HCT116 (cell line): ENCODE results near the gene DHX57. TPM values are rescaled to one million over a fixed set of nuclear protein-coding genes. Genes with fewer than 3 reads are reported as not detected.
A peak's percentile ranks its signal among the peaks of the same experiment; 100 is the strongest.

ENCODE experiments used
- ATAC-seq: fragments of 200-7000 bp; cut with Tn5 transposase; 2 replicates; pipeline ENCODE4 v1.9.1; 2020; ENCODE audit warnings: mild to moderate bottlenecking, moderate library complexity
- BruUV-seq: library from RNA; stranded (reverse); fragments of 400-500 nt; replicated peaks from 2 replicates; lab custom pipeline; 2021; lab: Mats Ljungman, UMichigan
- CTCF ChIA-PET: fragments of 300-600 bp; sonication (Branson Sonifier 250); formaldehyde crosslinking; loops from one replicate; lab custom pipeline; 2021; ENCODE audit warnings: antibody characterized with exemption; lab: Charles Lee
- POLR2A ChIA-PET: fragments of 300-600, 350-600 bp; sonication (Branson Sonifier 250); formaldehyde crosslinking; loops from one replicate; lab custom pipeline; 2021; ENCODE audit warnings: antibody characterized with exemption; lab: Charles Lee
- RAD21 ChIA-PET, 2 experiments: fragments of 300-600 bp; sonication (Branson Sonifier 250); formaldehyde crosslinking; loops; one replicate each; lab custom pipeline; 2023; ENCODE audit warnings: low total read pairs in 2 of 2; ENCODE audit not compliant: uncharacterized antibody in 2 of 2, unreplicated experiment in 2 of 2, low non-redundant PET in 1 of 2; lab: Charles Lee
- DNase-seq: peaks from one replicate; pipeline ENCODE4 v3.0.0-alpha.2; 2010; ENCODE audit warnings: low read depth, low spot score
- H2AFZ ChIP-seq: fragments of 200-600 bp; shearing (Covaris generic), sonication (generic); 2 replicates; pipeline ENCODE4 v1.6.1; 2017; ENCODE audit warnings: low read depth, mixed run types, mixed read lengths, antibody characterized with exemption, low read length; ENCODE audit not compliant: poor library complexity, severe bottlenecking
- H3K27ac ChIP-seq: 2 replicates; pipeline ENCODE4 v1.5.1; 2012; ENCODE audit warnings: low read depth, low read length
- H3K27me3 ChIP-seq: fragments of 200-600 bp; sonication (generic); 2 replicates; pipeline ENCODE4 v1.6.1; 2016; ENCODE audit warnings: mixed run types, low read length, mixed read lengths; ENCODE audit not compliant: insufficient read depth
- H3K36me3 ChIP-seq, 2 experiments: fragments of 200-500 bp in 1 of 2; fragments of 200-600 bp in 1 of 2; sonication (Bioruptor generic) in 1 of 2; sonication (generic) in 1 of 2; 2 replicates each; pipeline versions ENCODE4 v1.5.1 to v1.6.1; 2014 to 2016; ENCODE audit warnings: low read length in 2 of 2, inconsistent platforms in 1 of 2, mixed read lengths in 1 of 2, mixed run types in 1 of 2; ENCODE audit not compliant: insufficient read depth in 2 of 2, control insufficient read depth in 1 of 2
- H3K4me1 ChIP-seq, 2 experiments: fragments of 200-600 bp in 1 of 2; sonication (generic) in 1 of 2; 2 replicates each; pipeline versions ENCODE4 v1.5.1 to v1.6.1; 2012 to 2017; ENCODE audit warnings: low read length in 2 of 2, inconsistent platforms in 1 of 2, mild to moderate bottlenecking in 1 of 2, mixed read lengths in 1 of 2, mixed run types in 1 of 2, moderate library complexity in 1 of 2; ENCODE audit not compliant: insufficient read depth in 2 of 2, control insufficient read depth in 1 of 2
- H3K4me2 ChIP-seq: fragments of 200-600 bp; sonication (generic); 2 replicates; pipeline ENCODE4 v1.6.1; 2017; ENCODE audit warnings: mixed run types, low read length, mixed read lengths
- H3K4me3 ChIP-seq, 2 experiments: fragments of 200-600 bp in 1 of 2; sonication (generic) in 1 of 2; replicated peaks in 1 of 2; 2 replicates each; pipeline ENCODE4 v1.5.1; 2011 to 2016; ENCODE audit warnings: low read length in 2 of 2, control low read depth in 1 of 2, low read depth in 1 of 2, mild to moderate bottlenecking in 1 of 2, mixed read lengths in 1 of 2, mixed run types in 1 of 2
- H3K79me2 ChIP-seq: fragments of 200-600 bp; sonication (generic); 2 replicates; pipeline ENCODE4 v1.6.1; 2017; ENCODE audit warnings: mild to moderate bottlenecking, mixed run types, low read length, moderate library complexity, mixed read lengths; ENCODE audit not compliant: insufficient read depth
- H3K9ac ChIP-seq: fragments of 200-600 bp; sonication (generic); 2 replicates; pipeline ENCODE4 v1.6.1; 2016; ENCODE audit warnings: low read length, mixed read lengths
- H3K9me2 ChIP-seq: fragments of 200-600 bp; sonication (generic), shearing (Covaris generic); 2 replicates; pipeline ENCODE4 v1.6.1; 2017; ENCODE audit warnings: mixed run types, mild to moderate bottlenecking, moderate library complexity; ENCODE audit not compliant: insufficient read depth
- H3K9me3 ChIP-seq, 2 experiments: fragments of 200-500 bp in 1 of 2; fragments of 200-600 bp in 1 of 2; sonication (Bioruptor generic) in 1 of 2; sonication (generic) in 1 of 2; 2 replicates each; pipeline ENCODE4 v1.6.1; 2014 to 2017; ENCODE audit warnings: low read length in 2 of 2, mixed read lengths in 2 of 2, inconsistent platforms in 1 of 2, low read depth in 1 of 2, mild to moderate bottlenecking in 1 of 2, mixed run types in 1 of 2, moderate library complexity in 1 of 2; ENCODE audit not compliant: control insufficient read depth in 1 of 2, insufficient read depth in 1 of 2
- H4K20me1 ChIP-seq: fragments of 200-600 bp; sonication (generic), shearing (Covaris generic); 2 replicates; pipeline ENCODE4 v1.6.1; 2017; ENCODE audit warnings: mixed run types, mild to moderate bottlenecking, moderate library complexity; ENCODE audit not compliant: insufficient read depth
- CBX3 ChIP-seq: IDR thresholded peaks from 2 replicates; pipeline ENCODE4 v1.6.1; 2012; ENCODE audit warnings: low read depth
- CEBPB ChIP-seq: IDR thresholded peaks from 2 replicates; pipeline ENCODE4 v1.6.1; 2012; ENCODE audit warnings: low read depth
- EGR1 ChIP-seq: IDR thresholded peaks from 2 replicates; pipeline ENCODE4 v1.6.1; 2012; ENCODE audit warnings: low read depth
- EZH2 ChIP-seq: fragments of 200-600 bp; sonication (generic); IDR thresholded peaks from 2 replicates; pipeline ENCODE4 v1.6.1; 2017; ENCODE audit warnings: antibody characterized with exemption, mixed run types
- FOSL1 ChIP-seq: IDR thresholded peaks from 2 replicates; pipeline ENCODE4 v1.6.1; 2012; ENCODE audit warnings: low read depth
- JUND ChIP-seq: IDR thresholded peaks from 2 replicates; pipeline ENCODE4 v1.6.1; 2012
- POLR2A ChIP-seq: IDR thresholded peaks from 2 replicates; pipeline ENCODE4 v1.7.0; 2011; ENCODE audit warnings: borderline replicate concordance; ENCODE audit not compliant: insufficient read depth, insufficient read length; ENCODE audit errors: extremely low read depth
- POLR2AphosphoS5 ChIP-seq: IDR thresholded peaks from 2 replicates; pipeline ENCODE4 v1.6.1; 2011; ENCODE audit warnings: mild to moderate bottlenecking, low read depth, low read length, moderate library complexity
- RAD21 ChIP-seq: IDR thresholded peaks from 2 replicates; pipeline ENCODE4 v1.6.1; 2012; ENCODE audit warnings: low read depth, mild to moderate bottlenecking
- REST ChIP-seq: IDR thresholded peaks from 2 replicates; pipeline ENCODE4 v1.6.1; 2012; ENCODE audit warnings: low read depth
- SIN3A ChIP-seq: IDR thresholded peaks from 2 replicates; pipeline ENCODE4 v1.6.1; 2012; ENCODE audit warnings: low read depth
- SP1 ChIP-seq: IDR thresholded peaks from 2 replicates; pipeline ENCODE4 v1.6.1; 2012; ENCODE audit warnings: low read depth
- SRF ChIP-seq: IDR thresholded peaks from 2 replicates; pipeline ENCODE4 v1.6.1; 2012; ENCODE audit warnings: low read depth
- TCF7L2 ChIP-seq: IDR thresholded peaks from 2 replicates; pipeline ENCODE4 v1.7.0; 2011; ENCODE audit warnings: borderline replicate concordance, inconsistent platforms; ENCODE audit not compliant: insufficient read depth, insufficient read length; ENCODE audit errors: extremely low read depth
- ZFX ChIP-seq: fragments of 450-650 bp; IDR thresholded peaks from 2 replicates; pipeline ENCODE4 v1.6.1; 2017
- ZNF274 ChIP-seq: fragments of 200-500 bp; sonication (Bioruptor generic); IDR thresholded peaks from 2 replicates; pipeline ENCODE4 v1.6.1; 2014; ENCODE audit warnings: mild to moderate bottlenecking, low read depth, low read length, inconsistent platforms
- intact Hi-C: fragments of 100-400 bp; cut with micrococcal nuclease; formaldehyde crosslinking; loops from 2 replicates; pipeline ENCODE4 v1.10.0; 2022
- total RNA-seq: library from RNA; stranded (reverse); gene quantifications from one replicate; pipeline ENCODE4 v1.2.1, GENCODE V29; 2021; ENCODE audit not compliant: unreplicated experiment
- TF ChIP-seq, protein P1 (sequence below), 3 experiments: fragments of 200-600 bp in 1 of 3; sonication (generic) in 1 of 3; IDR thresholded peaks in 2 of 3; conservative IDR thresholded peaks in 1 of 3; 2 replicates each; pipeline ENCODE4 v1.5.1; 2012 to 2017; ENCODE audit warnings: low read depth in 2 of 3, low read length in 2 of 3, antibody characterized with exemption in 1 of 3, borderline replicate concordance in 1 of 3, control low read depth in 1 of 3, mild to moderate bottlenecking in 1 of 3, mixed read lengths in 1 of 3, mixed run types in 1 of 3, moderate library complexity in 1 of 3; ENCODE audit not compliant: insufficient read depth in 1 of 3

The DHX57 gene
- total RNA-seq, 1 experiment from 2014 or later: 19.4 TPM

DNA sequence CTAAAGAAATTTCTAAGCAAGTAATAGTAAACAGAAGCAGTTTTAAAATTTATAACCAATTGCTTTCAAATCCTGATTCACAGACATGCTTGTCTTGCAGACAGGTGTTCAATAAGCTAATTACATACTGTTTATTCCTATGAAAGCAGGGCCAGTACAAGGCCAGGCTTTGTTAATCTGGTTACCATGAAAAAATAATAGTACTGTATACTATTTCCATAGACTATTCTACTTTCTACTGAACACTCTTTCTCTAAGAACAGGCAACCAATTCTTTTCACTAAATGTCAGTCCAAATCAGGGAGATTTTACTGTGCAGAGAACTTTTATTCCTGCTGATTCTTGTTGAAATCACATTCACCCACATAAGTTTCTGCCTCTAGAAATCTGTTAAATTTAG is 121.7 kb downstream of the DHX57 start:
- TF ChIP-seq POLR2AphosphoS5: no peak
- TF ChIP-seq EZH2: no peak
- TF ChIP-seq CBX3: no peak
- no peak for TF ChIP-seq REST
- TF ChIP-seq ZFX: no peak
- no peak for TF ChIP-seq SP1
- no peak for TF ChIP-seq ZNF274
- TF ChIP-seq POLR2A: no peak
- TF ChIP-seq RAD21: no peak
- no peak for TF ChIP-seq SIN3A
- no peak for TF ChIP-seq EGR1
- TF ChIP-seq, protein P1, sequence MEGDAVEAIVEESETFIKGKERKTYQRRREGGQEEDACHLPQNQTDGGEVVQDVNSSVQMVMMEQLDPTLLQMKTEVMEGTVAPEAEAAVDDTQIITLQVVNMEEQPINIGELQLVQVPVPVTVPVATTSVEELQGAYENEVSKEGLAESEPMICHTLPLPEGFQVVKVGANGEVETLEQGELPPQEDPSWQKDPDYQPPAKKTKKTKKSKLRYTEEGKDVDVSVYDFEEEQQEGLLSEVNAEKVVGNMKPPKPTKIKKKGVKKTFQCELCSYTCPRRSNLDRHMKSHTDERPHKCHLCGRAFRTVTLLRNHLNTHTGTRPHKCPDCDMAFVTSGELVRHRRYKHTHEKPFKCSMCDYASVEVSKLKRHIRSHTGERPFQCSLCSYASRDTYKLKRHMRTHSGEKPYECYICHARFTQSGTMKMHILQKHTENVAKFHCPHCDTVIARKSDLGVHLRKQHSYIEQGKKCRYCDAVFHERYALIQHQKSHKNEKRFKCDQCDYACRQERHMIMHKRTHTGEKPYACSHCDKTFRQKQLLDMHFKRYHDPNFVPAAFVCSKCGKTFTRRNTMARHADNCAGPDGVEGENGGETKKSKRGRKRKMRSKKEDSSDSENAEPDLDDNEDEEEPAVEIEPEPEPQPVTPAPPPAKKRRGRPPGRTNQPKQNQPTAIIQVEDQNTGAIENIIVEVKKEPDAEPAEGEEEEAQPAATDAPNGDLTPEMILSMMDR (IDR thresholded peaks at IDR 0.05 in 2 of 3, conservative IDR thresholded peaks at IDR 0.05 in 1 of 3; ENCODE audit: borderline replicate concordance in 1 of 3, insufficient read depth in 1 of 3, low read depth in 2 of 3, low read length in 2 of 3): no peak
- no peak for TF ChIP-seq CEBPB
- TF ChIP-seq TCF7L2: no peak
- no peak for TF ChIP-seq FOSL1
- no peak for TF ChIP-seq SRF
- TF ChIP-seq JUND: no peak
- Histone ChIP-seq H3K27me3 (no peaks in the 10 kb centered on the region), H2AFZ (peak overlapping the region; percentile 0), H3K9ac (no peak overlapping the region), H3K4me1 (peaks cover 9 to 17% of the 10 kb centered on the region in 2 experiments), H4K20me1 (peaks cover 16% of the 10 kb centered on the region; the same call in 1 of the 2 replicates), H3K4me3 (no peak overlapping the region), H3K27ac (no peak overlapping the region), H3K36me3 (peaks cover 8 to 16% of the 10 kb centered on the region in 2 experiments; a peak in 3 of 4 replicates), H3K9me2 (no peaks in the 10 kb centered on the region), H3K4me2 (no peak overlapping the region), H3K9me3 (no peaks in the 10 kb centered on the region), H3K79me2 (peaks cover 21% of the 10 kb centered on the region)
- DNase-seq (no peak), ATAC-seq (no peak)
- ChIA-PET POLR2A (no interaction called here), RAD21 (no interaction called here), CTCF (no interaction called here)
- BruUV-seq: no TSS peak
- intact Hi-C loops: no loop called here
